Chondrocyte (in vitro differentiated cells): ENCODE measurements around the gene SNCB. TPM values are rescaled to one million over a fixed set of nuclear protein-coding genes. Genes with fewer than 3 reads are reported as not detected.

ENCODE experiments used
- DNase-seq: peaks from one replicate; pipeline ENCODE4 v3.0.0; 2021; ENCODE audit warnings: mixed read lengths, low spot score
- H3K27ac Mint-ChIP-seq: one replicate; pipeline ENCODE4 v1.8.0; 2021; ENCODE audit warnings: mild to moderate bottlenecking, moderate library complexity, mixed read lengths; ENCODE audit not compliant: unreplicated experiment
- H3K27me3 Mint-ChIP-seq: 2 replicates; pipeline ENCODE4 v1.8.0; 2021; ENCODE audit warnings: low read depth, mixed read lengths
- H3K36me3 Mint-ChIP-seq: 2 replicates; pipeline ENCODE4 v1.8.0; 2021; ENCODE audit warnings: low read depth, mixed read lengths
- H3K4me1 Mint-ChIP-seq: 2 replicates; pipeline ENCODE4 v1.8.0; 2021; ENCODE audit warnings: low read depth, mild to moderate bottlenecking, mixed read lengths
- H3K4me3 Mint-ChIP-seq: one replicate; pipeline ENCODE4 v1.8.0; 2021; ENCODE audit warnings: mild to moderate bottlenecking, moderate library complexity, mixed read lengths; ENCODE audit not compliant: unreplicated experiment
- H3K9me3 Mint-ChIP-seq: 2 replicates; pipeline ENCODE4 v1.8.0; 2021; ENCODE audit warnings: low read depth, mixed read lengths
- total RNA-seq: library from RNA; stranded (reverse); gene quantifications from 3 replicates; pipeline ENCODE4 v1.2.1, GENCODE V29; 2021
- TF ChIP-seq, protein P1 (sequence below): fragments of 200-600 bp; sonication (generic); IDR thresholded peaks from 2 replicates; pipeline ENCODE4 v1.5.0; 2021; ENCODE audit warnings: antibody characterized with exemption, mild to moderate bottlenecking, moderate library complexity

SNCB gene
- total RNA-seq, 1 donor from 2014 or later, result 0.45 TPM

GRCh38 chr5:176660860-176661641 lies 30.7 kb upstream of the SNCB start:
- no peaks in the 10 kb centered on the region for H3K4me1 Mint-ChIP-seq
- H3K27me3 Mint-ChIP-seq, result peaks cover 15% of the 10 kb centered on the region
- TF ChIP-seq, protein P1, sequence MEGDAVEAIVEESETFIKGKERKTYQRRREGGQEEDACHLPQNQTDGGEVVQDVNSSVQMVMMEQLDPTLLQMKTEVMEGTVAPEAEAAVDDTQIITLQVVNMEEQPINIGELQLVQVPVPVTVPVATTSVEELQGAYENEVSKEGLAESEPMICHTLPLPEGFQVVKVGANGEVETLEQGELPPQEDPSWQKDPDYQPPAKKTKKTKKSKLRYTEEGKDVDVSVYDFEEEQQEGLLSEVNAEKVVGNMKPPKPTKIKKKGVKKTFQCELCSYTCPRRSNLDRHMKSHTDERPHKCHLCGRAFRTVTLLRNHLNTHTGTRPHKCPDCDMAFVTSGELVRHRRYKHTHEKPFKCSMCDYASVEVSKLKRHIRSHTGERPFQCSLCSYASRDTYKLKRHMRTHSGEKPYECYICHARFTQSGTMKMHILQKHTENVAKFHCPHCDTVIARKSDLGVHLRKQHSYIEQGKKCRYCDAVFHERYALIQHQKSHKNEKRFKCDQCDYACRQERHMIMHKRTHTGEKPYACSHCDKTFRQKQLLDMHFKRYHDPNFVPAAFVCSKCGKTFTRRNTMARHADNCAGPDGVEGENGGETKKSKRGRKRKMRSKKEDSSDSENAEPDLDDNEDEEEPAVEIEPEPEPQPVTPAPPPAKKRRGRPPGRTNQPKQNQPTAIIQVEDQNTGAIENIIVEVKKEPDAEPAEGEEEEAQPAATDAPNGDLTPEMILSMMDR, result peak; percentile 96
- no peaks in the 10 kb centered on the region for H3K36me3 Mint-ChIP-seq
- no peak for DNase-seq
- H3K27ac Mint-ChIP-seq, result no peak overlapping the region
- no peaks in the 10 kb centered on the region for H3K9me3 Mint-ChIP-seq
- no peak overlapping the region for H3K4me3 Mint-ChIP-seq

- TF ChIP-seq, protein P1, result no peak
- H3K9me3 Mint-ChIP-seq, result no peaks in the 10 kb centered on the region
- no peak for DNase-seq
- H3K27me3 Mint-ChIP-seq, result peaks cover 14% of the 10 kb centered on the region
- H3K4me1 Mint-ChIP-seq, result no peaks in the 10 kb centered on the region
- H3K27ac Mint-ChIP-seq, result no peak overlapping the region
- no peaks in the 10 kb centered on the region for H3K36me3 Mint-ChIP-seq
- no peak overlapping the region for H3K4me3 Mint-ChIP-seq
Observed at GRCh38 chr5:176660530-176660859, 30.2 kb upstream of the SNCB start.

DNA sequence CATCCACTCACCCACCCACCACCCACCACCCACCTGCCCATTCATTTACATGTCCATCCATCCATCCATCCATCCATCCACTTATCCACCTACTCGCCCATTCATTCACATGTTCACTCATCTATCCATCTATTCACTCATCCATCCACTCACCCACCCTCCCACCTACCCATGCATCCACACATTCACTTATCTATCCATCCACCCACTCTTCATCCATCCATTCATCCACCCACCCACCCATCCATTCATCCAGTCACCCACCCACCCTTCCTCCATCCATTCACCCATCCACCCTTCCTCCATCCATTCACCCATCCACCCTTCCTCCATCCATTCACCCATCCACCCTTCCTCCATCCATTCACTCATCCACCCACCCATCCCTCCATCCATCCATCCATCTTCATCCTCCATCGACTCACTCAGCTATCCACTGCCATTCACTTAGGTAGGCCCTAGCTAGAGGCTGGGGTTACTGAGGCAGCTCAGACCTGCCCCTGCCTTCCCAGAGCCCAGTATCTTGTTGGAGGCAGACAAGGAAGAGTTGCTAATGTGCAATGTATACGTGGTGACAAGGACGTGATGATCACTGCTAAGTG lies 29.6 kb upstream of the SNCB start:
- no peak overlapping the region for H3K27ac Mint-ChIP-seq
- H3K4me3 Mint-ChIP-seq, result no peak overlapping the region
- TF ChIP-seq, protein P1, result no peak
- no peaks in the 10 kb centered on the region for H3K4me1 Mint-ChIP-seq
- no peaks in the 10 kb centered on the region for H3K9me3 Mint-ChIP-seq
- H3K27me3 Mint-ChIP-seq, result peaks cover 11% of the 10 kb centered on the region
- H3K36me3 Mint-ChIP-seq, result no peaks in the 10 kb centered on the region
- no peak for DNase-seq

- no peak for DNase-seq
- H3K4me1 Mint-ChIP-seq, result no peaks in the 10 kb centered on the region
- H3K27ac Mint-ChIP-seq, result no peak overlapping the region
- no peaks in the 10 kb centered on the region for H3K36me3 Mint-ChIP-seq
- TF ChIP-seq, protein P1, result no peak
- H3K4me3 Mint-ChIP-seq, result no peak overlapping the region
- H3K9me3 Mint-ChIP-seq, result no peaks in the 10 kb centered on the region
- peaks cover 10% of the 10 kb centered on the region for H3K27me3 Mint-ChIP-seq
Observed at GRCh38 chr5:176659512-176659839, 29.1 kb upstream of the SNCB start.

GRCh38 chr5:176658817-176659511 lies 28.6 kb upstream of the SNCB start:
- Mint-ChIP-seq H3K4me1 (no peaks in the 10 kb centered on the region), H3K27ac (no peak overlapping the region), H3K9me3 (no peaks in the 10 kb centered on the region), H3K27me3 (peaks cover 5% of the 10 kb centered on the region), H3K4me3 (no peak overlapping the region), H3K36me3 (no peaks in the 10 kb centered on the region)
- DNase-seq, result no peak
- TF ChIP-seq, protein P1, result no peak
